ENCODE results near the gene PAX4. TPM values are rescaled to one million over a fixed set of nuclear protein-coding genes. Genes with fewer than 3 reads are reported as not detected.

PAX4 gene
- total and polyA plus RNA-seq, 9 of the 15 experiments (the other 6 are each of a cell fraction or from before 2014, with no cell fraction given) = not detected

DNA sequence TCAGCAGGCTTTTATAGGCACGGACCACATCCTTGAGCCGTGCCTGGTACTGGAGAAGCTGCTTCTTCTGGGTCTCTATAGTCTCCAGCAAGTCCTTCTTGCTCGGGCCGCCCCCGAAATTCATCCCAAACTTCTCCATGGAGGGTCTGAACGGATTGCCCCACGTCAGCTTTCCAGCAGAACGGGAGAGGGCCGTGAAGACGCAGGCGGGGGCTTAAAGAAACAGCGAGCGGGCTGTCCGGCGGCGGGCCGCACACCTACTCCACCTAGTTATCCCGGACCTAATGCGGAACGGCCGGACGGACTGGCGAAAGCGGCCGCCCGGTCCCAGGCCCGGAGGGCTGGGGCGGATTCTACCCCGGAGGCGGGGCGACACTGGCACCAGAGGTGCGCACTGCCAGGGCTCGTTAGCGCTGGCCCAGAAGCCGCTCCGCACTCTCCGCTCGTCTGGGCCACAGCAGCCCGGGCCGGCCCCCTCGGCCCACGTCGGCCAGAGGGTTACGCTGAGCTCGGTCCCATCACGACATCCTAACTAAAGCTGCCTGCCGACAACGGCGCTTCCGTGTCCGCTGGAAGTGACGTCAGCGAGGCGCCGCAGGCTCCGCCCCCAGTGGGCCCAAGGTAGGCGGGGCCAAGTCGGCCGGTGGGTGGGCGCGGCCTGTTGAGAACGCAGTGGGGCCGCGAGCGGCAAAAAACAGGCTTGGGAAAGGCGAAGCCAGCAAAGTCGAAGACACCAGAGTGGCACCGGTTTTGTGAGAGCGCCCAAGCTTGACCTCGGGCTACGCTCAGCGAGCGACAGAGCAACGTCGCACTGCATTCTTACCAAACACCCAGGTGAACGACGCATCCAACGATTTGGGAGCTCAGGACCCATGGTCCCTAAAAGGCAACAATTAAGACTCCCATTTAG lies 32.6 kb downstream of the PAX4 start, which contains the start of gene GCC1 (continued):
- TF ChIP-seq HDAC8 (tag; IDR thresholded peaks at IDR 0.05) (peak; percentile 30; the same call in 1 of the 2 replicates), STAG1 (CRISPR knock-in tag; IDR thresholded peaks at IDR 0.05; ENCODE audit: borderline replicate concordance) (no peak), SREBF1 (IDR thresholded peaks at IDR 0.05; ENCODE audit: borderline replicate concordance, low read depth, low read length) (no peak), ZBTB8A (IDR thresholded peaks at IDR 0.05; ENCODE audit: partially characterized antibody) (no peak), HNRNPL (IDR thresholded peaks at IDR 0.05; ENCODE audit: low read depth, low read length) (no peak), ZNF436 (CRISPR knock-in tag; IDR thresholded peaks at IDR 0.05) (no peak), PHB2 (IDR thresholded peaks at IDR 0.05; ENCODE audit: low read depth) (no peak), PML (IDR thresholded peaks at IDR 0.05; ENCODE audit: low read length) (peak; percentile 58; the same call in 1 of the 2 replicates)
- TF ChIP-seq, protein P1, sequence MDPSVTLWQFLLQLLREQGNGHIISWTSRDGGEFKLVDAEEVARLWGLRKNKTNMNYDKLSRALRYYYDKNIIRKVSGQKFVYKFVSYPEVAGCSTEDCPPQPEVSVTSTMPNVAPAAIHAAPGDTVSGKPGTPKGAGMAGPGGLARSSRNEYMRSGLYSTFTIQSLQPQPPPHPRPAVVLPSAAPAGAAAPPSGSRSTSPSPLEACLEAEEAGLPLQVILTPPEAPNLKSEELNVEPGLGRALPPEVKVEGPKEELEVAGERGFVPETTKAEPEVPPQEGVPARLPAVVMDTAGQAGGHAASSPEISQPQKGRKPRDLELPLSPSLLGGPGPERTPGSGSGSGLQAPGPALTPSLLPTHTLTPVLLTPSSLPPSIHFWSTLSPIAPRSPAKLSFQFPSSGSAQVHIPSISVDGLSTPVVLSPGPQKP (CRISPR knock-in tag; IDR thresholded peaks at IDR 0.05) = no peak
- TF ChIP-seq, protein P2, sequence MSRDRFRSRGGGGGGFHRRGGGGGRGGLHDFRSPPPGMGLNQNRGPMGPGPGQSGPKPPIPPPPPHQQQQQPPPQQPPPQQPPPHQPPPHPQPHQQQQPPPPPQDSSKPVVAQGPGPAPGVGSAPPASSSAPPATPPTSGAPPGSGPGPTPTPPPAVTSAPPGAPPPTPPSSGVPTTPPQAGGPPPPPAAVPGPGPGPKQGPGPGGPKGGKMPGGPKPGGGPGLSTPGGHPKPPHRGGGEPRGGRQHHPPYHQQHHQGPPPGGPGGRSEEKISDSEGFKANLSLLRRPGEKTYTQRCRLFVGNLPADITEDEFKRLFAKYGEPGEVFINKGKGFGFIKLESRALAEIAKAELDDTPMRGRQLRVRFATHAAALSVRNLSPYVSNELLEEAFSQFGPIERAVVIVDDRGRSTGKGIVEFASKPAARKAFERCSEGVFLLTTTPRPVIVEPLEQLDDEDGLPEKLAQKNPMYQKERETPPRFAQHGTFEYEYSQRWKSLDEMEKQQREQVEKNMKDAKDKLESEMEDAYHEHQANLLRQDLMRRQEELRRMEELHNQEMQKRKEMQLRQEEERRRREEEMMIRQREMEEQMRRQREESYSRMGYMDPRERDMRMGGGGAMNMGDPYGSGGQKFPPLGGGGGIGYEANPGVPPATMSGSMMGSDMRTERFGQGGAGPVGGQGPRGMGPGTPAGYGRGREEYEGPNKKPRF (IDR thresholded peaks at IDR 0.05; ENCODE audit: low read depth, low read length) = no peak
- TF ChIP-seq, protein P3, sequence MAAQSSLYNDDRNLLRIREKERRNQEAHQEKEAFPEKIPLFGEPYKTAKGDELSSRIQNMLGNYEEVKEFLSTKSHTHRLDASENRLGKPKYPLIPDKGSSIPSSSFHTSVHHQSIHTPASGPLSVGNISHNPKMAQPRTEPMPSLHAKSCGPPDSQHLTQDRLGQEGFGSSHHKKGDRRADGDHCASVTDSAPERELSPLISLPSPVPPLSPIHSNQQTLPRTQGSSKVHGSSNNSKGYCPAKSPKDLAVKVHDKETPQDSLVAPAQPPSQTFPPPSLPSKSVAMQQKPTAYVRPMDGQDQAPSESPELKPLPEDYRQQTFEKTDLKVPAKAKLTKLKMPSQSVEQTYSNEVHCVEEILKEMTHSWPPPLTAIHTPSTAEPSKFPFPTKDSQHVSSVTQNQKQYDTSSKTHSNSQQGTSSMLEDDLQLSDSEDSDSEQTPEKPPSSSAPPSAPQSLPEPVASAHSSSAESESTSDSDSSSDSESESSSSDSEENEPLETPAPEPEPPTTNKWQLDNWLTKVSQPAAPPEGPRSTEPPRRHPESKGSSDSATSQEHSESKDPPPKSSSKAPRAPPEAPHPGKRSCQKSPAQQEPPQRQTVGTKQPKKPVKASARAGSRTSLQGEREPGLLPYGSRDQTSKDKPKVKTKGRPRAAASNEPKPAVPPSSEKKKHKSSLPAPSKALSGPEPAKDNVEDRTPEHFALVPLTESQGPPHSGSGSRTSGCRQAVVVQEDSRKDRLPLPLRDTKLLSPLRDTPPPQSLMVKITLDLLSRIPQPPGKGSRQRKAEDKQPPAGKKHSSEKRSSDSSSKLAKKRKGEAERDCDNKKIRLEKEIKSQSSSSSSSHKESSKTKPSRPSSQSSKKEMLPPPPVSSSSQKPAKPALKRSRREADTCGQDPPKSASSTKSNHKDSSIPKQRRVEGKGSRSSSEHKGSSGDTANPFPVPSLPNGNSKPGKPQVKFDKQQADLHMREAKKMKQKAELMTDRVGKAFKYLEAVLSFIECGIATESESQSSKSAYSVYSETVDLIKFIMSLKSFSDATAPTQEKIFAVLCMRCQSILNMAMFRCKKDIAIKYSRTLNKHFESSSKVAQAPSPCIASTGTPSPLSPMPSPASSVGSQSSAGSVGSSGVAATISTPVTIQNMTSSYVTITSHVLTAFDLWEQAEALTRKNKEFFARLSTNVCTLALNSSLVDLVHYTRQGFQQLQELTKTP (IDR thresholded peaks at IDR 0.05; ENCODE audit: low read depth in 1 of 2, partially characterized antibody in 2 of 2) = no peak
- TF ChIP-seq, protein P4, sequence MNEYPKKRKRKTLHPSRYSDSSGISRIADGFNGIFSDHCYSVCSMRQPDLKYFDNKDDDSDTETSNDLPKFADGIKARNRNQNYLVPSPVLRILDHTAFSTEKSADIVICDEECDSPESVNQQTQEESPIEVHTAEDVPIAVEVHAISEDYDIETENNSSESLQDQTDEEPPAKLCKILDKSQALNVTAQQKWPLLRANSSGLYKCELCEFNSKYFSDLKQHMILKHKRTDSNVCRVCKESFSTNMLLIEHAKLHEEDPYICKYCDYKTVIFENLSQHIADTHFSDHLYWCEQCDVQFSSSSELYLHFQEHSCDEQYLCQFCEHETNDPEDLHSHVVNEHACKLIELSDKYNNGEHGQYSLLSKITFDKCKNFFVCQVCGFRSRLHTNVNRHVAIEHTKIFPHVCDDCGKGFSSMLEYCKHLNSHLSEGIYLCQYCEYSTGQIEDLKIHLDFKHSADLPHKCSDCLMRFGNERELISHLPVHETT (CRISPR knock-in tag; conservative IDR thresholded peaks at IDR 0.05 in 1 of 2, IDR thresholded peaks at IDR 0.05 in 1 of 2) = no peak
- TF ChIP-seq, protein P5, sequence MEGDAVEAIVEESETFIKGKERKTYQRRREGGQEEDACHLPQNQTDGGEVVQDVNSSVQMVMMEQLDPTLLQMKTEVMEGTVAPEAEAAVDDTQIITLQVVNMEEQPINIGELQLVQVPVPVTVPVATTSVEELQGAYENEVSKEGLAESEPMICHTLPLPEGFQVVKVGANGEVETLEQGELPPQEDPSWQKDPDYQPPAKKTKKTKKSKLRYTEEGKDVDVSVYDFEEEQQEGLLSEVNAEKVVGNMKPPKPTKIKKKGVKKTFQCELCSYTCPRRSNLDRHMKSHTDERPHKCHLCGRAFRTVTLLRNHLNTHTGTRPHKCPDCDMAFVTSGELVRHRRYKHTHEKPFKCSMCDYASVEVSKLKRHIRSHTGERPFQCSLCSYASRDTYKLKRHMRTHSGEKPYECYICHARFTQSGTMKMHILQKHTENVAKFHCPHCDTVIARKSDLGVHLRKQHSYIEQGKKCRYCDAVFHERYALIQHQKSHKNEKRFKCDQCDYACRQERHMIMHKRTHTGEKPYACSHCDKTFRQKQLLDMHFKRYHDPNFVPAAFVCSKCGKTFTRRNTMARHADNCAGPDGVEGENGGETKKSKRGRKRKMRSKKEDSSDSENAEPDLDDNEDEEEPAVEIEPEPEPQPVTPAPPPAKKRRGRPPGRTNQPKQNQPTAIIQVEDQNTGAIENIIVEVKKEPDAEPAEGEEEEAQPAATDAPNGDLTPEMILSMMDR (IDR thresholded peaks at IDR 0.05 in 2 of 3, conservative IDR thresholded peaks at IDR 0.05 in 1 of 3; ENCODE audit: insufficient read depth in 2 of 3, low read depth in 1 of 3, low read length in 3 of 3) = no peak

Data from K562 (cell line).